ENCODE data around the gene RSPO1. TPM values are rescaled to one million over a fixed set of nuclear protein-coding genes. Genes with fewer than 3 reads are reported as not detected.

RSPO1 gene
- total and polyA plus RNA-seq, 3 experiments from 2014 or later = not detected

DNA sequence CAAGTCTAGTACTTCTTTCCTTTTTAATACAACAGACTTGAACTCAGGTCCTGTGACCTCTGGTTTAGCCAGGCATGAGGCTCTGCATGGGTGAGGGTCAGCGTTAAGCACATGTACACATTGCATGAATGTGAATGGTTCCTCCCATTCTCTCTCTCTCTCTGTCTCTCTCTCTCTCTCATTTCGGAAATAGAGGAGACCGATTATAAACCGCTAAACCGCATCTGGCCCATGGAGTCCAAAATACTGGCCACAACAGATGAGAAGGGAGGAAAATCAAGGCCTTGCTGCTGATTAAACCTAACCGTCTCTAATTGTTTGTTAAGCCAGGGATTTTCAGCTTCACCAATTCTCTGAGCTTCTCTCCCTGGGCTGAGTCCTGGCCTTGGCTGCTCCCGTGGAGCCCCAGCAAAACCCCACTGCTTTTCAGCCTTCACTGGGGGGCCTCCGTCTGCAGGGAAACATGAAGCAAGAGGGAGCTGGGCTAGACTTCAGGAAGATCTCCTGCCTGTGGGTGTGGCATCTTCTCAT, 6.6 kb downstream of the RSPO1 start:
- H3K27ac Mint-ChIP-seq = no peak overlapping the region
- POLR2A ChIA-PET = no interaction called here
- H3K4me1 Mint-ChIP-seq = peaks cover 0 to 4% (median 0%) of the 10 kb centered on the region in 3 donors

DNA sequence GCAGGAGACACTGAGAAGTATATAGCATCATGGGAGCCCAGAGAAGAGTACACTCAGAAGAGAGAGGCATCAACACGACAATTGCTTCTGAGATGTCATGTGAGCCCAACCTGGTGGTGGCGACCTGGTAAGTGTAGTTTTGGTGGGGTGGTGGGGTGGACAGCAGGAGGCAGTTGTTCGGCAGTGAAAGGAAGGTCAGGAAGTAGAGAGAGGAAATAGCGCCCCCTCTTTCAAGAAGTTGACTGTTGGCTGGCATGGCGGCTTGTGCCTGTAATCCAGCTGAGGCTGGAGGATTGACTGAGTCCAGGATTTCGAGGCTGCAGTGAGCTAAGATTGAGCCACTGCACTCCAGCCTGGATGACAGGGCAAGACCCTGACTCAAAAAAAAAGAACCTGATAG, 12.6 kb downstream of the RSPO1 start:
- no peaks in the 10 kb centered on the region for H3K36me3 ChIP-seq (ENCODE audit: insufficient read depth, low read length)
- no peak overlapping the region for H3K4me3 ChIP-seq (ENCODE audit: low read length)
- DNase-seq = no peak
- POLR2A ChIA-PET = no interaction called here
- no peaks in the 10 kb centered on the region for H3K4me1 ChIP-seq (ENCODE audit: insufficient read depth, low read length)
- peaks cover 13% of the 10 kb centered on the region for H3K27me3 ChIP-seq (ENCODE audit: insufficient read depth, low read length, poor library complexity, severe bottlenecking)
- no peaks in the 10 kb centered on the region for H3K9me3 ChIP-seq (ENCODE audit: low read length)
- Mint-ChIP-seq H3K9me3 (no peaks in the 10 kb centered on the region), H3K4me1 (no peaks in the 10 kb centered on the region), H3K27me3 (peaks cover 18 to 49% of the 10 kb centered on the region in 2 donors), H3K36me3 (no peaks in the 10 kb centered on the region), H3K27ac (no peak overlapping the region), H3K4me3 (no peak overlapping the region)
- CTCF ChIA-PET = no interaction called here
- no peak overlapping the region for H3K27ac ChIP-seq (ENCODE audit: low read depth, low read length)

More for the DNA sequence above, 6.6 kb downstream of the RSPO1 start:
- Mint-ChIP-seq H3K36me3 (no peaks in the 10 kb centered on the region), H3K27me3 (peaks cover 49 to 79% of the 10 kb centered on the region in 2 donors), H3K4me3 (no peak overlapping the region), H3K9me3 (no peaks in the 10 kb centered on the region)
- no peaks in the 10 kb centered on the region for H3K9me3 ChIP-seq (ENCODE audit: low read length)
- H3K4me3 ChIP-seq (ENCODE audit: low read length) = no peak overlapping the region
- H3K4me1 ChIP-seq (ENCODE audit: insufficient read depth, low read length) = no peaks in the 10 kb centered on the region
- no peaks in the 10 kb centered on the region for H3K36me3 ChIP-seq (ENCODE audit: insufficient read depth, low read length)
- H3K27me3 ChIP-seq (ENCODE audit: insufficient read depth, low read length, poor library complexity, severe bottlenecking) = peaks cover 39% of the 10 kb centered on the region
- DNase-seq = no peak
- CTCF ChIA-PET = interaction anchor here (0.9 to 1.4 kb wide), 2 partner anchors 26 to 54 kb away, joined by 3 to 4 read pairs; no protein-coding TSS in a partner anchor
- H3K27ac ChIP-seq (ENCODE audit: low read depth, low read length) = no peak overlapping the region

- Mint-ChIP-seq H3K4me1 (no peaks in the 10 kb centered on the region), H3K4me3 (no peak overlapping the region), H3K9me3 (no peaks in the 10 kb centered on the region), H3K27me3 (peaks cover 18 to 49% of the 10 kb centered on the region in 2 donors), H3K27ac (no peak overlapping the region), H3K36me3 (no peaks in the 10 kb centered on the region)
- H3K27me3 ChIP-seq (ENCODE audit: insufficient read depth, low read length, poor library complexity, severe bottlenecking) = peaks cover 13% of the 10 kb centered on the region
- no peaks in the 10 kb centered on the region for H3K36me3 ChIP-seq (ENCODE audit: insufficient read depth, low read length)
- no peaks in the 10 kb centered on the region for H3K9me3 ChIP-seq (ENCODE audit: low read length)
- ChIA-PET CTCF (no interaction called here), POLR2A (no interaction called here)
- H3K27ac ChIP-seq (ENCODE audit: low read depth, low read length) = no peak overlapping the region
- H3K4me1 ChIP-seq (ENCODE audit: insufficient read depth, low read length) = no peaks in the 10 kb centered on the region
- DNase-seq = no peak
- H3K4me3 ChIP-seq (ENCODE audit: low read length) = no peak overlapping the region
Measured at GRCh38 chr1:37621326-37621870, 13.3 kb downstream of the RSPO1 start.

DNA sequence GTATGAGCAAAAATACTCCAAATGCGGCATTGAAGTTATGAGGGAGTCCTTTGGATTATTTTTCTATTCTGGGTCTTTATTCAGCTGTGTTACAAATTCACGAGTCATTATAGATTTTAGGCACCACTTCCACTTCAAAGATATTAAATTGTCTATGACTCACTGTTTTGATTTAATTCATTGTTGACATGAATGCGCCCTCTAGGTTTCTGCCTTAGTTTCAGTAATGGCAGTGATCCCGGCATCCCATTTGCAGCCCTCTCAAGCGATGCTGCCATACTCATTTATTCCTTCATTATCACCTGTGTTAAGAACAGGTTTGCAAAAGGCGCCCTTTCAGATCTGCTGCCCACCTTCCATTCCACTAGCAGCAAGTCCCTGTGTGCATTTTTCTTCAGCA, 14.0 kb downstream of the RSPO1 start:
- DNase-seq = no peak
- no peaks in the 10 kb centered on the region for H3K4me1 Mint-ChIP-seq
- H3K4me3 ChIP-seq (ENCODE audit: low read length) = no peak overlapping the region
- no peaks in the 10 kb centered on the region for H3K9me3 Mint-ChIP-seq
- no peak overlapping the region for H3K27ac ChIP-seq (ENCODE audit: low read depth, low read length)
- H3K4me1 ChIP-seq (ENCODE audit: insufficient read depth, low read length) = no peaks in the 10 kb centered on the region
- no peaks in the 10 kb centered on the region for H3K36me3 Mint-ChIP-seq
- no peaks in the 10 kb centered on the region for H3K9me3 ChIP-seq (ENCODE audit: low read length)
- H3K27me3 ChIP-seq (ENCODE audit: insufficient read depth, low read length, poor library complexity, severe bottlenecking) = peaks cover 16% of the 10 kb centered on the region
- ChIA-PET CTCF (no interaction called here), POLR2A (no interaction called here)
- H3K36me3 ChIP-seq (ENCODE audit: insufficient read depth, low read length) = no peaks in the 10 kb centered on the region
- H3K4me3 Mint-ChIP-seq = no peak overlapping the region
- peaks cover 19 to 49% of the 10 kb centered on the region in 2 donors for H3K27me3 Mint-ChIP-seq
- no peak overlapping the region for H3K27ac Mint-ChIP-seq

DNA sequence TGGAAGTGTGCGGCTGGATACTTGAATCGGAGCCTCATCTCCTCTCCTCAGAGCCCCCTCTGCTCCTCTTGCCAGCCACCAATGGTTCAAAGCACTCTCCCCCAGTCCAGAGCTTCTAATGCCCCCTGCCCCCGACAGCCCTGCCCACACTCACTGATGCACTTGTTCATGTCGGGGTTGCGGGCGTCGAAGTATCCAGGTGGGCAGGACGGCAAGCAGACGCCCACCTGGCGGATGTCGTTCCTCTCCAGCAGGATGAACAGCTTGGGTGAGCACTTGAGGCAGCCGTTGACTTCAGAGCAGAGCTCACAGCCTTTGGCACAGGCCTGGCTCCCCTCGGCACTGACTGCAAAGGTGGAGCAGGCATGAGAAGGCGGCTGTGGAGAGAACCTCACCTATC, 18.4 kb downstream of the RSPO1 start:
- no peaks in the 10 kb centered on the region for H3K36me3 ChIP-seq (ENCODE audit: insufficient read depth, low read length)
- H3K4me3 Mint-ChIP-seq = no peak overlapping the region
- H3K36me3 Mint-ChIP-seq = no peaks in the 10 kb centered on the region
- H3K4me1 Mint-ChIP-seq = no peaks in the 10 kb centered on the region
- no peaks in the 10 kb centered on the region for H3K4me1 ChIP-seq (ENCODE audit: insufficient read depth, low read length)
- no peaks in the 10 kb centered on the region for H3K9me3 Mint-ChIP-seq
- ChIA-PET CTCF (no interaction called here), POLR2A (no interaction called here)
- no peak overlapping the region for H3K27ac ChIP-seq (ENCODE audit: low read depth, low read length)
- H3K27ac Mint-ChIP-seq = no peak overlapping the region
- H3K9me3 ChIP-seq (ENCODE audit: low read length) = no peaks in the 10 kb centered on the region
- DNase-seq = no peak
- H3K27me3 ChIP-seq (ENCODE audit: insufficient read depth, low read length, poor library complexity, severe bottlenecking) = peaks cover 14% of the 10 kb centered on the region
- H3K27me3 Mint-ChIP-seq = peaks cover 26 to 49% of the 10 kb centered on the region in 2 donors
- H3K4me3 ChIP-seq (ENCODE audit: low read length) = no peak overlapping the region

- Mint-ChIP-seq H3K4me1 (no peaks in the 10 kb centered on the region), H3K9me3 (no peaks in the 10 kb centered on the region), H3K27me3 (peaks cover 20 to 41% of the 10 kb centered on the region in 2 donors), H3K27ac (no peak overlapping the region), H3K4me3 (no peak overlapping the region), H3K36me3 (no peaks in the 10 kb centered on the region)
- Histone ChIP-seq H3K27ac (ENCODE audit: low read depth, low read length) (no peak overlapping the region), H3K4me3 (ENCODE audit: low read length) (no peak overlapping the region), H3K27me3 (ENCODE audit: insufficient read depth, low read length, poor library complexity, severe bottlenecking) (peaks cover 11% of the 10 kb centered on the region), H3K4me1 (ENCODE audit: insufficient read depth, low read length) (no peaks in the 10 kb centered on the region), H3K36me3 (ENCODE audit: insufficient read depth, low read length) (no peaks in the 10 kb centered on the region), H3K9me3 (ENCODE audit: low read length) (no peaks in the 10 kb centered on the region)
- ChIA-PET POLR2A (no interaction called here), CTCF (no interaction called here)
- no peak for DNase-seq
Measured at GRCh38 chr1:37614105-37614504, 20.6 kb downstream of the RSPO1 start.

GRCh38 chr1:37612186-37612585, 22.5 kb downstream of the RSPO1 start:
- H3K4me1 ChIP-seq (ENCODE audit: insufficient read depth, low read length) = no peaks in the 10 kb centered on the region
- H3K4me3 ChIP-seq (ENCODE audit: low read length) = no peak overlapping the region
- no peaks in the 10 kb centered on the region for H3K36me3 ChIP-seq (ENCODE audit: insufficient read depth, low read length)
- Mint-ChIP-seq H3K9me3 (no peaks in the 10 kb centered on the region), H3K4me3 (no peak overlapping the region), H3K27ac (no peak overlapping the region), H3K4me1 (no peaks in the 10 kb centered on the region), H3K36me3 (no peaks in the 10 kb centered on the region), H3K27me3 (peaks cover 13 to 25% of the 10 kb centered on the region in 2 donors)
- H3K27ac ChIP-seq (ENCODE audit: low read depth, low read length) = no peak overlapping the region
- H3K27me3 ChIP-seq (ENCODE audit: insufficient read depth, low read length, poor library complexity, severe bottlenecking) = peaks cover 10% of the 10 kb centered on the region
- CTCF ChIA-PET = no interaction called here
- no peak for DNase-seq
- H3K9me3 ChIP-seq (ENCODE audit: low read length) = no peaks in the 10 kb centered on the region
- POLR2A ChIA-PET = no interaction called here

DNA sequence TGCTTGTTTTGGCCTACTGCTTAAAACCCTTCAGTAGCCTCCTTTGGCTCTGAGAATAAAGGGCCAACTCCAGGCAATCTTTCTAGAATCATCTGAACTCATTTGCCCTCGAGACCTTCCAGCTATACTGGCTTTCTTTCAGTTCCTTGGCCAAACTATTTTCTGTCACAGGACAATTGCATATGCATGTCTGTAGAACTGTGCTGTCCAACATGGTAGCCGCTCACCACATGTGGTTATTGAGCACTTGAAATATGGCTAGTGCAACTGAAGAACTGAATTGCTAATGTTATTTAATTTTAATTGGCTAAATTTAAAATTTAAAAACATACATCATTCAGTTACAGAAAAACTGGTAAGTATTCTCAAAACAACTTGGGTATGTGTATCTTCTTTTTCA, 24.7 kb downstream of the RSPO1 start:
- Mint-ChIP-seq H3K36me3 (no peaks in the 10 kb centered on the region), H3K4me1 (no peaks in the 10 kb centered on the region), H3K9me3 (no peaks in the 10 kb centered on the region), H3K27ac (no peak overlapping the region), H3K4me3 (no peak overlapping the region), H3K27me3 (peaks cover 5 to 7% of the 10 kb centered on the region in 2 donors)
- ChIA-PET POLR2A (no interaction called here), CTCF (no interaction called here)
- Histone ChIP-seq H3K27me3 (ENCODE audit: insufficient read depth, low read length, poor library complexity, severe bottlenecking) (no peaks in the 10 kb centered on the region), H3K27ac (ENCODE audit: low read depth, low read length) (no peak overlapping the region), H3K36me3 (ENCODE audit: insufficient read depth, low read length) (no peaks in the 10 kb centered on the region), H3K9me3 (ENCODE audit: low read length) (no peaks in the 10 kb centered on the region), H3K4me3 (ENCODE audit: low read length) (no peak overlapping the region), H3K4me1 (ENCODE audit: insufficient read depth, low read length) (no peaks in the 10 kb centered on the region)
- DNase-seq = no peak

All from CD8-positive, alpha-beta memory T cell (primary cell).